K562 (cell line): Measurements from ENCODE around the gene NOP14. TPM values are rescaled to one million over a fixed set of nuclear protein-coding genes. Genes with fewer than 3 reads are reported as not detected.
"Not testable (repeated sequence)": the region's sequence is repeated elsewhere in the genome, so short reads cannot be mapped to it uniquely, and the experiment has no call there.

Source experiments
- ATAC-seq: fragments of 200-7000 bp; cut with Tn5 transposase; 3 replicates; pipeline ENCODE4 v1.9.1; 2020; ENCODE audit warnings: moderate library complexity
- BruUV-seq: library from RNA; stranded (reverse); fragments of 400-500 nt; replicated peaks from 2 replicates; lab custom pipeline; 2021; lab: Mats Ljungman, UMichigan
- CTCF ChIA-PET: fragments of 300-600 bp; formaldehyde crosslinking; extraction: SDS; loops from one replicate; lab custom pipeline; 2021; ENCODE audit warnings: low intra/inter-chr PET ratio; lab: Yijun Ruan, JAX
- POLR2A ChIA-PET: fragments of 300-600, 350-650 bp; sonication (Branson Sonifier 250); formaldehyde crosslinking; extraction: SDS; loops from one replicate; lab custom pipeline; 2021; ENCODE audit warnings: antibody characterized with exemption, inconsistent platforms; lab: Yijun Ruan, JAX
- DNase-seq, 4 experiments: peaks; one replicate each; pipeline versions ENCODE4 v3.0.0 to v3.0.0-alpha.2; 2011 to 2018; ENCODE audit warnings: low spot score in 3 of 4, mixed read lengths in 3 of 4; ENCODE audit errors: extremely low read depth in 1 of 4
- FAIRE-seq: peaks from 2 replicates; lab custom pipeline; 2011; peaks lifted over from hg19 to GRCh38; lab: Jason Lieb, UNC
- H2AFZ ChIP-seq: 2 replicates; pipeline ENCODE4 v1.6.0; 2011; ENCODE audit warnings: low read depth, low read length, control low read depth, inconsistent platforms
- H3K27ac ChIP-seq: fragments of 200-600 bp; 3 replicates; pipeline ENCODE4 v1.8.0; 2011; ENCODE audit warnings: low read depth, mild to moderate bottlenecking, control low read depth, inconsistent platforms, low read length, moderate library complexity, mixed read lengths; ENCODE audit errors: extremely low read depth
- H3K27me3 ChIP-seq, 2 experiments: fragments of 300-600 bp in 1 of 2; 2 replicates in 1 of 2; 3 replicates in 1 of 2; pipeline versions ENCODE4 v1.6.0 to v1.8.0; 2011; ENCODE audit warnings: inconsistent platforms in 2 of 2, low read length in 2 of 2, mild to moderate bottlenecking in 1 of 2, mixed read lengths in 1 of 2, moderate library complexity in 1 of 2; ENCODE audit not compliant: control insufficient read depth in 2 of 2, insufficient read depth in 2 of 2
- H3K36me3 ChIP-seq: fragments of 300-600 bp; 3 replicates; pipeline ENCODE4 v1.8.0; 2011; ENCODE audit warnings: mild to moderate bottlenecking, low read length, inconsistent platforms; ENCODE audit not compliant: control insufficient read depth, insufficient read depth
- H3K4me1 ChIP-seq, 2 experiments: fragments of 200-600 bp in 1 of 2; replicated peaks in 1 of 2; 2 replicates in 1 of 2; 3 replicates in 1 of 2; pipeline versions ENCODE4 v1.5.1 to v1.8.0; 2011; ENCODE audit warnings: inconsistent platforms in 2 of 2, low read length in 2 of 2, mild to moderate bottlenecking in 1 of 2, mixed read lengths in 1 of 2, moderate library complexity in 1 of 2; ENCODE audit not compliant: control insufficient read depth in 2 of 2, insufficient read depth in 2 of 2
- H3K4me2 ChIP-seq: 2 replicates; pipeline ENCODE4 v1.6.1; 2011; ENCODE audit warnings: low read length, control low read depth, inconsistent platforms, mixed read lengths; ENCODE audit not compliant: insufficient read depth
- H3K4me3 ChIP-seq: fragments of 200-600 bp; sonication (generic), shearing (Covaris generic); 2 replicates; pipeline ENCODE4 v1.5.1; 2016; ENCODE audit warnings: control low read depth, inconsistent platforms
- H3K79me2 ChIP-seq: fragments of 200-600 bp; 3 replicates; pipeline ENCODE4 v1.8.0; 2011; ENCODE audit warnings: low read length, inconsistent platforms; ENCODE audit not compliant: control insufficient read depth, insufficient read depth
- H3K9ac ChIP-seq, 2 experiments: 2 replicates each; pipeline versions ENCODE4 v1.6.0 to v1.6.1; 2011; ENCODE audit warnings: low read depth in 2 of 2, low read length in 2 of 2, control low read depth in 1 of 2, inconsistent platforms in 1 of 2, mild to moderate bottlenecking in 1 of 2, mixed read lengths in 1 of 2; ENCODE audit not compliant: insufficient read depth in 1 of 2
- H3K9me1 ChIP-seq: one replicate; pipeline ENCODE4 v1.6.0; 2011; ENCODE audit warnings: inconsistent platforms, mild to moderate bottlenecking, low read length, moderate library complexity; ENCODE audit not compliant: control insufficient read depth, insufficient read depth
- H3K9me3 ChIP-seq: replicated peaks from 2 replicates; pipeline ENCODE4 v1.5.1; 2011; ENCODE audit warnings: low read depth, low read length, inconsistent platforms; ENCODE audit not compliant: control insufficient read depth, insufficient read depth
- H4K20me1 ChIP-seq: replicated peaks from 2 replicates; pipeline ENCODE4 v1.6.1; 2011; ENCODE audit warnings: low read length, inconsistent platforms, mixed read lengths; ENCODE audit not compliant: control insufficient read depth, insufficient read depth
- ADNP ChIP-seq: fragments of 200-800 bp; sonication (Bioruptor generic); IDR thresholded peaks from 2 replicates; pipeline ENCODE4 v1.6.1; 2016; ENCODE audit warnings: missing genetic modification characterization, missing compliant biosample characterization
- CBX1 ChIP-seq: sonication (generic); IDR thresholded peaks from 2 replicates; pipeline ENCODE4 v1.6.1; 2016; ENCODE audit warnings: antibody characterized with exemption, low read depth, mild to moderate bottlenecking
- CBX3 ChIP-seq, 2 experiments: IDR thresholded peaks; 1 replicate in 1 of 2; 2 replicates in 1 of 2; pipeline ENCODE4 v1.6.1; 2012; ENCODE audit warnings: inconsistent platforms in 2 of 2, low read length in 2 of 2, borderline replicate concordance in 1 of 2, control low read depth in 1 of 2
- CTCF ChIP-seq, 3 experiments: IDR thresholded peaks in 2 of 3; conservative IDR thresholded peaks in 1 of 3; 2 replicates each; pipeline ENCODE4 v1.5.1; 2011 to 2012; ENCODE audit warnings: low read length in 3 of 3, mild to moderate bottlenecking in 3 of 3, control low read depth in 2 of 3, improper control_type of control experiment in 1 of 3, inconsistent platforms in 1 of 3, low read depth in 1 of 3, mixed read lengths in 1 of 3, moderate library complexity in 1 of 3; ENCODE audit not compliant: insufficient read depth in 2 of 3
- POLR2G ChIP-seq: fragments of 200-400 bp; formaldehyde crosslinking; IDR thresholded peaks from 2 replicates; pipeline ENCODE4 v1.6.1; 2017; ENCODE audit warnings: low read depth, mild to moderate bottlenecking, antibody characterized with exemption, low read length, moderate library complexity
- RBFOX2 ChIP-seq: fragments of 200-400 bp; formaldehyde crosslinking; IDR thresholded peaks from 2 replicates; pipeline ENCODE4 v1.6.1; 2017; ENCODE audit warnings: low read depth, mild to moderate bottlenecking, low read length, moderate library complexity
- RBM22 ChIP-seq: fragments of 200-400 bp; formaldehyde crosslinking; IDR thresholded peaks from 2 replicates; pipeline ENCODE4 v1.6.1; 2018; ENCODE audit warnings: low read length, low read depth; ENCODE audit not compliant: poor library complexity, severe bottlenecking
- SMARCA5 ChIP-seq: fragments of 450-650 bp; IDR thresholded peaks from 2 replicates; pipeline ENCODE4 v1.6.1; 2016
- ZBTB33 ChIP-seq: sonication (generic); formaldehyde crosslinking; IDR thresholded peaks from 2 replicates; pipeline ENCODE4 v1.8.1; 2023; ENCODE audit warnings: mild to moderate bottlenecking, missing genetic modification reagents
- WGBS: fragments of 100-300 bp; shearing (Covaris generic); methylation state at CpG from one replicate; pipeline ENCODE4 v1.1.6; 2016; ENCODE audit warnings: low coverage, mixed read lengths; ENCODE audit not compliant: insufficient coverage; ENCODE audit errors: missing lambda C conversion rate; 5-methylcytosine and 5-hydroxymethylcytosine counted together
- in situ Hi-C: fragments of 300-500 bp; cut with MboI; formaldehyde crosslinking; loops from 4 replicates; pipeline ENCODE4 v1.15.0; 2018; ENCODE audit warnings: inconsistent platforms, mixed read lengths
- intact Hi-C: fragments of 100-400 bp; cut with micrococcal nuclease; formaldehyde crosslinking; loops from 2 replicates; pipeline ENCODE4 v1.14.2; 2022
- polyA plus RNA-seq, 8 experiments: library from polyadenylated mRNA; depleted of rRNA in 4 of 8; stranded (reverse) in 5 of 8; unstranded in 3 of 8; fragments of >200 nt; fragmentation: Nextera tagmentation in 2 of 8; fragmentation: Illumina TruSeq in 1 of 8; extraction: Ambion mirVana in 2 of 8; extraction: Trizol in 1 of 8; gene quantifications; 2 replicates each; pipeline versions ENCODE4 v1.2.1 to v1.2.3, GENCODE V29; 2011 to 2014; ENCODE audit warnings: inconsistent platforms in 1 of 8, missing spikeins in 1 of 8
- total RNA-seq, 7 experiments: library from RNA; depleted of rRNA in 6 of 7; stranded (reverse); fragments of >200 nt in 6 of 7; fragmentation: Illumina TruSeq in 2 of 7; extraction: Trizol in 2 of 7; gene quantifications; 2 replicates each; pipeline versions ENCODE4 v1.2.1 to v1.2.3, GENCODE V29; 2011 to 2021; ENCODE audit warnings: low replicate concordance in 1 of 7

The NOP14 gene
- total and polyA plus RNA-seq, 9 of the 15 experiments (the other 6 are each of a cell fraction or from before 2014, with no cell fraction given): 12.7 to 76.0 (median 50.9) TPM

- TF ChIP-seq POLR2G (peak; percentile 57; the same call in 1 of the 2 replicates), RBM22 (peak; percentile 59), ADNP (tag) (0 out of 2 replicates have a peak, but pooled peaks have one; percentile 30), CBX3 (IDR thresholded peaks at IDR 0.05; ENCODE audit: borderline replicate concordance in 1 of 2, low read length in 2 of 2) (0 out of 3 replicates have a peak, but pooled peaks of 1 of the 2 experiments have one; percentile 27), RBFOX2 (peak; percentile 61), CTCF (IDR thresholded peaks at IDR 0.05 in 2 of 3, conservative IDR thresholded peaks at IDR 0.05 in 1 of 3; ENCODE audit: insufficient read depth in 2 of 3, low read depth in 1 of 3, low read length in 3 of 3) (peak; percentile 38 to 77 (median 64); a peak in 5 of 6 replicates), ZBTB33 (CRISPR knock-in tag) (peak; percentile 97), SMARCA5 (peak; percentile 72; the same call in 1 of the 2 replicates), CBX1 (0 out of 2 replicates have a peak, but pooled peaks have one; percentile 44)
- DNase-seq, CTCF ChIA-PET, H3K4me1 ChIP-seq, H3K4me2 ChIP-seq, H4K20me1 ChIP-seq, BruUV-seq, H3K9ac ChIP-seq, ATAC-seq, H2AFZ ChIP-seq, H3K4me3 ChIP-seq, H3K27me3 ChIP-seq, H3K9me3 ChIP-seq, H3K9me1 ChIP-seq, intact Hi-C loops, in situ Hi-C loops, H3K27ac ChIP-seq: not testable (repeated sequence)
- Histone ChIP-seq H3K79me2 (peaks cover 44% of the 10 kb centered on the region), H3K36me3 (peaks cover 93% of the 10 kb centered on the region)
- WGBS: 98% methylated on average over 16 of the region's 44 CpGs
- POLR2A ChIA-PET: interaction anchor here (0.7 to 1.5 kb wide), 2 partner anchors 20 kb away, joined by 4 read pairs; no protein-coding TSS in a partner anchor
- peak; percentile 23 for FAIRE-seq
Measured at GRCh38 chr4:2955186-2956044, 7.8 kb downstream of the NOP14 start.
